Stimulated activated naive CD4-positive, alpha-beta T cell (primary cell): ENCODE results near the gene PFN2.
"Not testable (repeated sequence)": the region's sequence is repeated elsewhere in the genome, so short reads cannot be mapped to it uniquely, and the experiment has no call there.

ENCODE experiments used
- DNase-seq, 6 experiments: peaks; one replicate each; lab custom pipeline; 2025; lab: John Stamatoyannopoulos, UW

Gene PFN2, protein sequence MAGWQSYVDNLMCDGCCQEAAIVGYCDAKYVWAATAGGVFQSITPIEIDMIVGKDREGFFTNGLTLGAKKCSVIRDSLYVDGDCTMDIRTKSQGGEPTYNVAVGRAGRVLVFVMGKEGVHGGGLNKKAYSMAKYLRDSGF

DNA sequence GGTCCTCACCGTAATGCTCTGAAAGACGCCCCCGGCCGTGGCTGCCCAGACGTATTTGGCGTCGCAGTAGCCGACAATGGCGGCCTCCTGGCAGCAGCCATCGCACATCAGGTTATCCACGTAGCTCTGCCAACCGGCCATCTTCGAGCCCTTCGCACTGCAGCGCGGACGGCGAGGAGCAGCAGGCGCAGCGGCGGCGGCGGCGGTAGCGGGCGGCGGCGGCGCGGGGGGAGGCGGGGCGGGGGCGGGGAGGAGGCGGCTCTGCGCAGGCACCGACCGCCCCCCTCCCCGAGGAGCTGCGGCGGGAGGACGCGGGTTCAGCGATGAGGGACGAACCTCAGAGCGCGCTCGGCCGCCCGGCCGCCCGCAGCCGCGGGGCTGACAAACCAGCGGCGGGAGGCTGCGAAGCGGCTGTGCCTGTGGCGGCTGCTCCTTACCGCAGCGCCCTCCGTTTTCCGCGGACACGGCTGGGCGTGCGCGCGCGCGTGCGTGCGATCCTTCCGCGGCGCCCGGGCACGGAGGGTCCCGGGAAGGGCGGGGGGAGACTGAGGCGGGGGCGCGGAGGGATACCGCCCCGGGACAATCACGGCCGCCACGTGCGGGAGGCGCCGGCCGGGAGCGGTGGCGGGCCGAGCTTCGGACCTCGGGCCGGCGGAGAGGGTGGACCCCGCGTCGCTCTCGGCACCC is at the start of gene PFN2:
PFN2 (minus strand) TSS at position 180 of the 687 bp plus-strand sequence; CDS start at position 141, 39 bp downstream.
- peak; percentile 43 to 79 (median 56) for DNase-seq

DNA sequence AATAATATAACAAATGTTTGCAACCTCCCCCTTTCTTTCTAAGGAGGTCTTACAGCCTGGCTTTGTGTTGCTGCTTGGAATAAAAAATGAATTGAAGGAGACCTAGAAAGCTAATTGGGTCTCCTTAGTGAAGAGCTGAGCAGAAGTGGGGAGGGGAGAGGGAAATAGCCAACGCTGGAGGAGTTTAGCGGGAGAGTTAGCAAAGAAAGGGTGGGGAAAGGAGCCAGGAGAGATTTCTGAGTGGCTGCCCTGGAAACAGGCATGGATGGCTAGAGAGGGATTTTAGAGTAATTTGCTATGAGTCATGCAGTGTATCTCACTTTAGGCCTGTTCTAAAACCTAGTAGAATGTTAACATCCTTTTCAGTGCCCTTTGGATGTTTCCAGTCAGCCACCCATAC is 45.2 kb upstream of the PFN2 start:
- no peak for DNase-seq

DNA sequence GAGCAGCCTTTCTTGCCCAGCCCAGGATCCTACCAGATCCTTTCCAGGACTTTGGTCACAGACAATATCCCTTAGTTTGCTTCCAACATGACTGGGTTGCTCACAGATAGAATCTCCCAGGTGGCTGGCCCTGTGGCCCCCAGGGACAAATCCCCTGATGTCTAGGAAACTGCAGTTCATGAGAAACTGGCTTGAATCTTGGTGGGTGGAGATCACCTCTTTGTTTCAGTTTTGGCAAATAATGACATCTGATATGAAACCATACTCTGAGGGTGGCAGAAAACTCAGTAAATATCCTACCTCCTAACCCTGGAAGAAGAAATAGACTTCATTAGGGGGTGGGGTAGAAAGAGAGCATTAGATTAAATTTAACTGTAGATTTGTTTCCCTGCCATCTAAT is 44.1 kb upstream of the PFN2 start:
- no peak for DNase-seq

DNA sequence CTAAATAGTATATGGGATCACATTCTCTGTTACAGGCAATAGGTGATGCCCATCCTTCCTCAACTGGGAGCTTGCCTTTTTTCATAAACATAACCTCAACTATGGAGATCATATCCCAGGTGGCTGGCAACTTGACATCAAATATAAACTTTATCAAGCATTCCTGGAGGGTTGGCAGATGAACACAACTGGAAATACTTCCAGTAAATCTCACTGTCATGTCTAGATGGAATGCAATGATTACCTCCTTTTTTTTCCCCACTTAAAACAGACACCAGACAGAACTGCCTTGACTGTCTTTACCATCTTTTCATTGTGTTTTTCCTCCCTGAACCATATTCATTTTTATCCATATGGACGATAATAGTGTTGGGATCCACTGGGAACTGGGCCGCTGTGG is 43.1 kb upstream of the PFN2 start:
- no peak for DNase-seq

DNA sequence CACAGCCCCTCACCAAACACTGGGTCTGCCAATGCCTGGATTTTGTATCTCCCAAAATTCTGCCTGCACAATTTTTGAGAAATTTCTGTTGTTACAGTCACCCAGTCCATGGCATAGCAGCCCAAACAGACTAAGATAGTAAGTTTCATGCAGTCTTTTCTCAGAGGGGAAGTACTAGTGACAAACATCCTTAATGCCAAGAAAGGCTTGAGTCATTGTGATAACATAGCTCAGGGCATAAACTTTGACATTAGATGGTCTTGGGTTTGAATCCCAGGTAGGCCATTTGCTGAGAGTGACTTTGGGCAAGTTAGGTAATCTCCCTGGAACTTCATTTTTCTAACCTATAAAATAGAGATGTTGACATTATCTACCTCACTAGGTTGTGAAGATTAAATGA is 36.1 kb upstream of the PFN2 start:
- DNase-seq: no peak

DNA sequence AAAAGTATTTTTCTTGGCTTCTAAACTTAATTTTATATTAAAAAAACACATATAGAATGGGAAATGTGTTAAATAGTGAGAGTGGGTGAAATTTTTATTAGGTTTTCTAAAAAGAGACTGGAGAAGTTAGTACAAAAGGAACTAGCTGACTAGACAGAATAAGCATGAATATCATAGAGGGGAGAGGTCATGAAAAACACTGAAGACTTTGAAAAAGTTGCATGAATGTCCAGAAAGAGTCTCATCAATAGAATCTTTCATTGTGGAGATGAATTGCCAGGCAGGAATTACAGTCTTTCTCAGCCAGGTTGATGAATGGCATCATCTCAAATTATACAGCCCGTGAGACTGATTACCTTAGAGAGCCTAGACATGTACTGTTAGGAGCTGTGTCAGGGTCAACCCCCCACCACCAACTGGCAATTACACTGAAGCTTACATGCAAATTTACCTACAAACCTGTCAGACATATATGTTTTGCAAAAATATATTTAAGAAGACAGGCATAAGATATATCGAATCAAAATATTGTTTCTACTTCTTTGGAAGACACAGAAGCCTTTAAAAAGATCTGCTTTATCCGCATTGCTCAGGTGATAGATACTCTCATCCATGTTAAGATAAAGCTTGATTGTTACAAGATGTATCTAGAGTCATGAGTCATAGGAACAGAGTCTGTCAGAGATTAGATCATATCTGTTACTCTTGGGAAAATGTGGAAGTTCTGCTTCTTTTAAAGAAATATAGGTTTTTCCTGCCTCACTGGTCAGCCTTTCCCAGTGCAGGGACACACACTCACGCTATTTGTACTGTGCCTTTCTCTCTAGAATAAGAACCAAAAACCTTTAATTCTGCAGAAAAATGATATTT is 34.8 kb upstream of the PFN2 start:
- no peak for DNase-seq

DNA sequence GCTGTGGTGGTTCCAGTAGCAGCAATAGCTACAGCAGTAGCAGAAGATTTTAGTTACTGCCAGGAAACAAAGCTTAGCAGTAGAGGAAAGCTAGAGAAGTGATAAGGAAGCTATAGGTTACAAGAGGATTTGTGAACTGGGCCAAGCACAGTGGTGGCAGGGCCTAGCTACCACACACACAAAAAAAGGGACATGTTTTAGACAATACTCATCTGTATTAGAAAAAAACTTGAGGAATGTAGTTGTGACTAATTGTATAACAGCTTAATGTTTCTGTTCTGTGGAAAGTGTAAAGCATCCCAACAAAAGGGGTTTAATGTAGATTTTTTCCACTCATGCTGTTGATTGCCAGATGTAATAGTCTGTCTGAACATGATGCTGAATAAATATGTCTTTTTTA is 29.9 kb upstream of the PFN2 start:
- DNase-seq: no peak

DNA sequence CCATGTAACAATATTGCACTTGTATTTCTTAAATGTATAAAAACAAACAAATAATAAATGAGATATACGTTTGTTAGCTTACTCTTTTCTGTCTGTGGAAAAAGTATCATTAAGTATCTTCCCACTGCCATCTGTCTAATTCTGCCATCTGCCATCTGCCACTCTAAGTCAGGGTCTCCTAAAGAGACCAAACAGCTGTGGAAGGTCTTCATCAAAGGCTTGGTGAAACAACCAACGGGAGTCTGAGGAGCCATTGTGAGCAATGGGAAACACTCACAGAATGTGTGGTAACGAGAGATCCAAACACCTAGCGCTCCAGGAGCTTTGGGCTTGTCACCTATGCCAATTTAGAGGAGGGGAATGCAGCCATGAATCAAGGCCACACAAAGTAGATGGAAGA is 28.7 kb upstream of the PFN2 start:
- DNase-seq: no peak

DNA sequence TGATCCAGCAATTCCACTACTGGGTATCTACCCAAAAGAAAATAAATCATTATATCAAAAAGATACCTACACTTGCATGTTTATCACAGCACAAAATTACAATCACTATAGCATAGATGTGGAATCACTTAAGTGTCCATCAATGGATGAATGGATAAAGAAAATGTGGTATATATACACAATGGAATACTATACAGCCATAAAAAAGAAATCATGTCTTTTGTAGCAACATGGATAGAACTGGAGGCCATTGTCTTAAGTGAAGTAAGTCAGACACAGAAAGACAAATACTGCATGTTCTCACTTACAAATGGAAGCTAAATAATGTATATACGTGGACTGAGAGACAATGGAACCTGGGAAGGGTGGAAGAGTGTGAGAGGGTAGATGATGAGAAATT is 28.3 kb upstream of the PFN2 start:
- no peak for DNase-seq

DNA sequence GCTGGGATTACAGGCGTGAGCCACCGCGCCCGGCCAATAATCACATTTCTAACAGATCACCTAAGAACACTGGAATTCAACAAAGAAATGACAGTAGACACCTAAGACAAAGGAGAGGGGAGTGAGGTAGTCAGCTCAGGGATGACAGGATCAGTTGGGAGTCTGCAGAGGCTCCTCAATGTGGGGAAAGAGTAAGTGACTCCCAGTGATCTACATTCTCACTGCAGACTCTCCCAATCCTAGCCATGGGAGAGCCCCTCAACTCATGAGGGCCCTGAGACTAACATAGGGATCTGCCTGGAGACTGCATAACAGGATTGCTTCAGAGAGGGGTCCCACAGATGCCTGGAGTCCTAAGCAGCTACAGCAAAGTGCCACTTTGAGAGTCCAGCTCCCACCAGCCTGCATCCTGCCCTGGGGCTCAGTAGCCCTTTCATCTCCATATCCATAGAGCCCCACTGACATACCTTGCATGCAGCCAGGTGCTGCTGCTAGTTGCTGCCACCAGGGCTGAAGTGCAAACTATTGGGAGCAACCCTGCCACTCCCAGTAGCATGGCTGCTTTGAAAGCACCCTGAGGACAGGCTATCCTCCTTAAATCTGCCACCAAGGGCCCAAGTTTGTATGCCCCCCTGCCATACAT is 21.8 kb upstream of the PFN2 start:
- no peak for DNase-seq

DNA sequence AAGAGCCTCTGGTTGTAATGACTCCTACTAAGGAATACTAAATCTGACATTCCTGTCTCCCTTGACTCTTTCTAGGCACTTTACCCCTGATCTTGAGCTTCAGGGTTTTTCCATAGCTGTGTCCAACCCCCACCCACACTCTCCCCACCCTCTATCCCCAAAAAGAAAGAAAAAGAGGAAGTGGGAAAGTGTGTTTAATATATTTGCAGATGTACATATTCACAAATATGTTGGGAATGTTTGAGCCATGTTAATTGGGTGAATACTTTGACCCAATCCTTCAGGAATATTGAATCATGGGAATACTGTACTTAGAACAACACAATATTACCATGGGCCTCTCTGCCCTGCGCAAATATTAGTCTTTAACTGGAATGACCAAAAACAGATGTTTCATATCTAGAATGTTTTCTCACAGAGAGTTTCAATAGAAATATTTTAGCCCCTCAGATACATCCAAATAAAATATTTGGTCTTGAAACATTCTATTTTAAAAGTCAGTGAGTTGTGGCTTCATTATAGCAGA is 19.8 kb upstream of the PFN2 start:
- no peak for DNase-seq

DNA sequence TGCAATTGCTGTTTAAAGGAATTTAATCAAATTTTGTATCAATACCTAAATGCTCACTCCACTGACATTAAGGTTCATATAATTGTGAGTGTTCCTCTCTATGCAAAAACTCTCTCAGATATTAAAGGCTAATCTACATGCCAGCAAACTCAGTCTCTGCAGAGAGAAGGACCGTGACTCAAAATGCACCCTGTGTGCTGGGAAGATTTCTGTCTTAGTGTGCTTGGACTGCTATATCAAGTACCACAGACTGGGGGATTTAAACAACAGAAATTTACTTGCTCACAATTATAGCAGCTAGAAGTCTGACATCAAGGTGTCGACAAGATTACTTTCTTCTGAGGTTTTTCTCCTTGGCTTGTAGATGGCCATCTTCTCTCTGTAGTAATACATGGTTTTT is 18.6 kb upstream of the PFN2 start:
- no peak for DNase-seq

DNA sequence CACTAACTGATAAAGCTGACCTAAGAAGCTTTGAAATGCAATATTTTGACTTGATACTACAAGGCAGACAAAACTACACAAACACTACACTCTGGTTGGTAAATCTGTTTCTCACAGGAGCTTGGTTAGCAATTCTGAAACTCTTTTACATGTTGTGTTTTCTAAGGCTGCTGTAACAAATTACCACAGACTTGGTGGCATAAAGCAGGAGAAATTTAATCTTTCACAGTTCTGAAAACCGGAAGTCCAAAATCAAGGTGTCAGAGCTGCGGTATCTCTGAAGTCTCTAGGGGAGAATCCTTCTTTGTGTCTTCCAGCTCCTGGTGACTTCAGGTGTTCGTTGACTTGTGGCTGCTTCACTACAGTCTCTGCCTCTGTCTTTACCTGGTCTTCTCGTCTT is 12.9 kb upstream of the PFN2 start:
- no peak for DNase-seq

DNA sequence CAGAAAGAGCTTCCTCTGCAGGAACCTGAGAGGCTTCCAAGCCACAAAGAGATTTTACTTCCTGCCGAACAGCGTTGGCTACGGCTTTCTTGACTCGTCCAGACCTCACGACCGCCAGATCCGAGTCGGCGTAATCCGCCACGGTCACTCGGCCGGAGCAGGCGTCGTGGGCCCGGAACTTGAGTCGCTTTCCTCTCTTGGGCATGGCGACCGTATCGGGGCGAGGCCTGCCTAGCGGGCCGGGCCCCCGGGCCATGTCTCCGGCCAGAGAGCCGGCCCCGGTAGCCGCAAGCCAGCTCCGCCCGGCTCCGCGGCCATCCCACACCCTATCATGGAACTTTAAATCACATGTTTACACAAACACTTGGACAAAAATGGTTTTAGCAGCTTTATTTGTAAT is 12.4 kb upstream of the PFN2 start:
- DNase-seq: not testable (repeated sequence)

DNA sequence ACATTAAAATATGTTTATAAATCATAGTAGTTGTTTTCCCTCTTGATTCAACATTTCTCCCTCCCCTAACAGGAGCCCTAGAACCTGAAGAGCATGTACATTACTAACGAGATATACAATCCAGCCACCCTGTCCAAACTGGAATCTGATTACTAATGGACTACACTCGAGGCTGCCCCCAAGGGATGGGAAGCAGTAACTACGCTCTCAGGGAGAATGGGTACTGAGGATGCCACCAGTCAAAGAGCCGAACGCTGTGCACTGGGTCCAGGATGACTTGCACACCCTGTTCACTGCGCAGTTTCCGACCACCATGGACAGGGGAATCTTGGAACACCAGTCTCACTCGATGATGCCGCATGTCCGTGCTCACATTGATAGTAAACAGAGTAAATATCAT is 11.3 kb upstream of the PFN2 start:
- DNase-seq: not testable (repeated sequence)

DNA sequence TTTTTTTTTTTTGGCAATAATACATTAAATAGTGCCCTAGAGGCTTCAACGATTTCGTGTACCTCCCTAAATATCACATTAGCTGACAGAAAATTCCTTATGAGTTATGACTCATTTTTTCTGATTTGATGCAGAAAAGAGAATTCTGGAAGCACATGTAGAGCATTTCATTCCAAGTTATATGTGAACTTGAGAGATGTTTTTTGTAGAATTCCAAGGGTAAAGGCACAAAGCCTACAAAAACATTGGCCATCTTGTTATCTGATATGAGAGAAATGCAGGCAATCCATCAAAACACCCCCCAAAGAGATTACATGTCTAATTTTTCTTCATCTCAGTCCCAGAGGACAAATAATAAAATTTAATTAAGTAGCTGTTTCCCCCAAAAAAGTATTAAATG is 6.7 kb upstream of the PFN2 start:
- DNase-seq: no peak

DNA sequence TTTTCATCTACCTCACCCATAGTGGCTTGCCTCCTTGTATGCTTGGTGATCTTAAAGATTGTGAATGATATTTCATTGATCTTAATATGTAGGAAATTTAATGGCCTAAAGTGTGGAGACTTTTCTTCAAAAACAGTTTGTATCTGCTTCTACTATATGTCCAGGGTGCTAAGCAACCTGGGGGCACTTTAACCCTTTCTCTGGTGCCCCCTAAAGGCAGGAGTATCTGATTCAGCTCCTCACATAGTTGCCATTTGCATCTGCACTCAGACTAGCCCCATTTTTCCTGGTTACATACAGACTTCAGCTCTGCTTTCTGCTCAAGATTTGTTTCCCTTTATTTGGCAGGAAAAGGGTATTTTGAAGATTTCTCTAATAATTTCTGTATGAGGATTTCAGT is 5.2 kb upstream of the PFN2 start:
- no peak for DNase-seq

DNA sequence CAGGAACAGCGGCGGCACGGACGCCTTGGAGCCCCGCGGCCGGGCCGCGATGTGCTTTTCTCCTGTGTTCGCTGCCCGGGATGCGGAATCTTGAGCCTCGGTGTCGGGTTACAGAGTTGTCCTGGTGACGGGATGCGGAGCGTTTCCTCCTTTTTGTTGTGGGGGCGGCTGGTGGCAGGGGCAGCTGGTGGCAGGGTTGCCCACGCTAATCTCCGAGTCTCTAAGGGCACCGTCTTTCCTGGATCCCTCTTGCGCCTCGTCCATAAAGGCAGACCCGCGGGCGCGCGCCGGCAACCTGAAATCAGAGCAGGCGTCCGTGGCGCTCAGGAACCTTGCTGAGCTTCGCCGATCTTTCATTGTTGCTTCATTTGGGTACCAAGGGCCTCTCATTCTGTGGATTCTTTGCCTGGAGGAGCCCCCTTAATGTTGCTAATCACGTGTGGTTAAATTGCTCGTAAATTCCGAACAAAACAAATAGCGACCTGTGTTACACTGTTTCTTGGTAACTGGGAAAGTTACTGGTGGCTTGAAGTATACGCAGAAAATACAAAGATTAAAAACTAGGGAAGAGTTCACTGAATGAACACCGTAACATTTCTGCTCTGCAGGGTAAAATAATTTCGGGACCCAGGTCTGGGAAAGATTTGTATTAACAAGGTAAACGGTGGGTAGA is 844 bp upstream of the PFN2 start:
- DNase-seq: peak; percentile 5 to 66 (median 28)

DNA sequence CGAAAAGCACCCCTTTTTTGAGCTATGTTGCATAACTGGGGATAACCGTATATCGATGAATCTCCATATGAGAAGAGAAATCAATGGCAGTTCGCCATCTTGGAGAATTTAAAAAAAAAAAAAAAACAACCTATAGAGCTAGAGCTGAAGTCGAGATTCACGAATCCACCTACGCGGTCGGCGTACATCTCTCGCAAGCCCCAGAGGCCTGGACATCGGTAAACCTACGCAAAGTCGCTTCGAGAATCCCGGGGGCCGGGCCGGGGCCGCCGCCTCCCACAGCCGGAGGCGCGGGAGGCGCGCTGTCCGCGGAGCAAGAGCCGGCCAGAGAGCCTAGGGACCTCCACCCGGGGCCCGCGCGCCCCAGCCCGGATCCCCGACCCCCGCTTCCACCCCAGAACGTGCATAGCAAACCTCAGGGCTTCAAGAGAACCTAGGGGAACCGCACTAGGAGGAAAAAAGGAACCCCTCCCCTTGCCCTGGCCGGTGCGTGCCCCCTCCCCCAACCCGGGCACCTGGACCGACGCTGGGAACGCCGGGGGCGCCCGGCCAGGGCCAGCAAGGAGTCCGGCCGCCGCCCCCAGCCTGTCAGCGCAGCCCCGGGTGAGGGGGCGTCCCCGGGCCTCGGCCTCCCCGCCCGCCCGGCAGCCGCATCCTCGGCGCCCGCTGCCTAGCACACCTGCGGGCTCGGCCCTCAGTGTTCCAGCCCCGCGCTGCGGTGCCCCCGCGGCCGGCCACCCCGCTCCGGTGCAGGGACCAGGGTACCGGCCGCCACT is 567 bp downstream of the PFN2 start:
- peak; percentile 64 to 82 (median 72) for DNase-seq

DNA sequence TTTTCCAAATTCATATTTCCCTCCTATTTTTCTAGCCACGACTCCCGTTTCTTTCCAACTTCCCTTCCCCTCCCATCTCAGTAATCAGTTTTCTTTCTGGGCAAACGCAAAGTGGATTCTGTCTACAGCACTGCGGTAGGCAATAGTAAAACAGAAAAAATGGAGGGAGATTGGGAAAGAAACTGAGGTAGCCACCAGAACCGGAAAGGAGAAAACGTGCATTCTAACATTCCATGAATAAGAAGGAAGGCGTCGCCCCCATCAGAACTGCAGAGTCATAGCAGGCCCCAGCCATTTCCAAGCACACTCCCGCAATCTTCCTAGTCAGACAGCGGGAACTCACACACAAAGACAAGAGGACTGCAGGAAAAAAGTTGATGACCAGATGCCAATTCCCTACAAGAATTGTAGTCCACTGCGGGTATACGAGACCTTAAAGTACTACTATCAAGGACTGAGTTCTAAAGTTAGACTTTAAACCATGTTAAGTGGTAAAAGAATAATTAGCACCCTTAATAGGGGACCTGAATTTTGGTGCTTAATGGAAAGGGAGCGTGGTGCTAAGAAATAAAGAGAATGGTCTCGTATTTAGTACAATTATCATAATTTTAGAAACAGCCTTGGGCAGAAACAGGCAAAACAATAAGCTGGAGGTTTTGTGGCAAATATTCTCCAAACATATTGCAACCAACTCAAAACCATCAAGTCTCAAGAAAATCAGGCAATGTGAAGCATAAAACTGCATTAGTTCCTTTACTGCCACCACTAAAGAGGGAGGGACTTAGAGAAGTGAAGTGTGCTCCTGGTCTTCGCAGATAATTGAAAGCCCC is 1.4 kb downstream of the PFN2 start:
- DNase-seq: no peak
